ENCODE data around the gene ADARB2. TPM values are rescaled to one million over a fixed set of nuclear protein-coding genes. Genes with fewer than 3 reads are reported as not detected.
"Not testable (repeated sequence)": the region's sequence is repeated elsewhere in the genome, so short reads cannot be mapped to it uniquely, and the experiment has no call there.

ADARB2 gene
- total RNA-seq, 1 donor from 2014 or later: not detected

DNA sequence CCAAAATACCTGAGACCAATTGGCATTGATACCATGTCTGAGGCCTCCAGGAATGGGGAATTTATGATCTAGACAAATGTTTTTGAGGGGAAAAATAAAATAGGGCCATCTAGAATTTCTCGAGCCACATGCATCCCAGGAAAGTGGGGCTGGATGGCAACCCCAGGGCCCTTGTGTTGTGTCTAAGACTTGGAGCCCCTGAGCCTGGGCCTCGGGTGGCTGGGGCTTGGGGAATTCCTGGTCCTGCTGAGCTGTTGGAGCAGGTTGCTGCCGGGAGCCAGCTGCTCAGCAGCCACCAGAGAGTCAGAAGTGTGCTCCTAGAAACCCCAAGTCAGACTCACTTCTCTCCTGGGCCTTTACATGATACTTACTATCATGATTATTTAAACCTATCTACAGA lies 508.2 kb downstream of the ADARB2 start:
- intact Hi-C loops (cut with DNase I): no loop called here
- Histone ChIP-seq H3K27me3 (no peaks in the 10 kb centered on the region), H3K36me3 (no peaks in the 10 kb centered on the region), H3K4me1 (no peaks in the 10 kb centered on the region), H3K9me3 (no peaks in the 10 kb centered on the region), H3K27ac (no peak overlapping the region), H3K4me3 (no peak overlapping the region)
- no peak for DNase-seq (ENCODE audit: low spot score in 2 of 2)
- TF ChIP-seq, protein P1, sequence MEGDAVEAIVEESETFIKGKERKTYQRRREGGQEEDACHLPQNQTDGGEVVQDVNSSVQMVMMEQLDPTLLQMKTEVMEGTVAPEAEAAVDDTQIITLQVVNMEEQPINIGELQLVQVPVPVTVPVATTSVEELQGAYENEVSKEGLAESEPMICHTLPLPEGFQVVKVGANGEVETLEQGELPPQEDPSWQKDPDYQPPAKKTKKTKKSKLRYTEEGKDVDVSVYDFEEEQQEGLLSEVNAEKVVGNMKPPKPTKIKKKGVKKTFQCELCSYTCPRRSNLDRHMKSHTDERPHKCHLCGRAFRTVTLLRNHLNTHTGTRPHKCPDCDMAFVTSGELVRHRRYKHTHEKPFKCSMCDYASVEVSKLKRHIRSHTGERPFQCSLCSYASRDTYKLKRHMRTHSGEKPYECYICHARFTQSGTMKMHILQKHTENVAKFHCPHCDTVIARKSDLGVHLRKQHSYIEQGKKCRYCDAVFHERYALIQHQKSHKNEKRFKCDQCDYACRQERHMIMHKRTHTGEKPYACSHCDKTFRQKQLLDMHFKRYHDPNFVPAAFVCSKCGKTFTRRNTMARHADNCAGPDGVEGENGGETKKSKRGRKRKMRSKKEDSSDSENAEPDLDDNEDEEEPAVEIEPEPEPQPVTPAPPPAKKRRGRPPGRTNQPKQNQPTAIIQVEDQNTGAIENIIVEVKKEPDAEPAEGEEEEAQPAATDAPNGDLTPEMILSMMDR (IDR thresholded peaks at IDR 0.05): no peak

DNA sequence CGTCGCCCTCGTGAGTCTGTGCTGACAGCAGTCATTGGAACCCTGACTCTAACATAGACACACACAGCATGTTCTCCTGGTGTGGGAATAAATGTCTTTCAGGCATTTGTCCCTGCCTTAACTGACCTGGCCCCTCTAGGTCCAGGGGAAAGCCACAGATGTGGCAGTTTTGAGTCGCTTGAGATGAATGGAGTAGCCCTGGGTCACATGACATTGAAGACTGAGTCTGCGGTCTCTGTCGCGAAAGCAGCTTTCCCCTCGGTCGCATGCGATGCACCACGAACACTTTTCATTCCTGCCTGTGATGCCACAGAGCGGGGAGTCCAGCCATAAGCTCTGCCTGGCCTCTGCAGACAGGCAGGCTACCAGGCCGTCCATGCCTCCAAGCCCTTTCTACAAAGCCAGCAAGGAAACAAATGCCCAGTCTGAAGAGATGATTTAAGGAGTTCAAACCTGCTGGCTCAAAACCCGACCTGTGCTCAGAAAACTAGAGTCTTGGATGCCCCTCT lies 508.8 kb downstream of the ADARB2 start:
- TF ChIP-seq, protein P1 (IDR thresholded peaks at IDR 0.05): no peak
- no peak for DNase-seq (ENCODE audit: low spot score in 2 of 2)
- Histone ChIP-seq H3K4me1 (no peaks in the 10 kb centered on the region), H3K4me3 (no peak overlapping the region), H3K36me3 (no peaks in the 10 kb centered on the region), H3K27me3 (no peaks in the 10 kb centered on the region), H3K27ac (no peak overlapping the region), H3K9me3 (no peaks in the 10 kb centered on the region)
- intact Hi-C loops (cut with DNase I): no loop called here

DNA sequence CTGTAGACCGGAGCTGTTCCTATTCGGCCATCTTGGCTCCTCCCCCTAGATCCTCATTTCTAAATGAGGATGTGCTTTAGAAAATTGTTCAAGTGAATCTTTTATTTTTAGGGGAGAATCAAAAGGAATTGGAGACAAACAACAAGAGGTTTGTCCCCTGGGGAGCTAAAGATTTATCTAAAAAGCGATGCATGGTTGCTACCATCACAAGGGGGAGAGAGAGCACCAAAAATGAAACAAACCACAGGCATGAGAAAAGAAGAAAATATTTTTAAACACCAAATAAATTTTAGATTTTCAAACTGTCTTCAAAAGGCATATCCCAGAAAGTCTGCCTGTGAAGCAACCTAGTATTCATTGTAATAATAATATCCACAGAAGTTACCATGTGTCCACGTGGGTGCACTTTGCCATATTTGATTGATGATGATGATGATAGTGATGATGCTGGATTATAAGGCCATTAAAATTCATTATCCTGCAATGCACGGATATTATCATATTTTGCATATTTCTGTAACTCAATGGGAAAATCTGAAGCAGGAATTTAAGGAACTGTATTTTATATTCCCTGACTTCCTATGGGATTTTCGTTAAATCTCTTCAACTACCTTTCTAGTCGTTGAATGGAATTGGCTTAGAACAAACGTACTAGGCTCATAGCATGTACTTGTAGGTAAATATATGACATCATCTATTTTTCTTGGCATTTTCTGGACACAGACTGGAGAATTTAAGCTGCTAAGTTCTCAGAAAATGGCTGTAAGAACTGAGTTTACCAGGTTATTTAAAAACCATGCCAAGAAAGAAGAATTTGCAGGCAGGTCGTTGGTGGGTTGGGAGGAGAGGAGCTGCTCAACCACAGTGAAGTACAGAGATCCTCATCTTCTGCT lies 509.6 kb downstream of the ADARB2 start:
- H3K9me3 ChIP-seq: no peaks in the 10 kb centered on the region
- TF ChIP-seq, protein P1 (IDR thresholded peaks at IDR 0.05): no peak
- intact Hi-C loops (cut with DNase I): no loop called here
- H3K27ac ChIP-seq: no peak overlapping the region
- H3K27me3 ChIP-seq: no peaks in the 10 kb centered on the region
- H3K4me3 ChIP-seq: no peak overlapping the region
- H3K36me3 ChIP-seq: no peaks in the 10 kb centered on the region
- DNase-seq (ENCODE audit: low spot score in 2 of 2): no peak
- H3K4me1 ChIP-seq: no peaks in the 10 kb centered on the region

DNA sequence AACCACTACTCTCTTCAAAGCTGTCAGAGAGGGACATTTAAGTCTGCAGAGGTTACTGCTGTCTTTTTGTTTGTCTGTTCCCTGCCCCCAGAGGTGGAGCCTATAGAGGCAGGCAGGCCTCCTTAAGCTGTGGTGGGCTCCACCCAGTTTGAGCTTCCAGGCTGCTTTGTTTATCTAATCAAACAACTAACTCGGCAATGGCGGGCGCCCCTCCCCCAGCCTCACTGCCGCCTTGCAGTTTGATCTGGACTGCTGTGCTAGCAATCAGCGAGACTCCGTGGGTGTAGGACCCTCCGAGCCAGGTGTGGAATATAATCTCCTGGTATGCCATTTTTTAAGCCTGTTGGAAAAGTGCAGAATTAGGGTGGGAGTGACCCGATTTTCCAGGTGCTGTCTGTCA lies 510.4 kb downstream of the ADARB2 start:
- not testable (repeated sequence) for DNase-seq (ENCODE audit: low spot score in 2 of 2); H3K4me3 ChIP-seq

DNA sequence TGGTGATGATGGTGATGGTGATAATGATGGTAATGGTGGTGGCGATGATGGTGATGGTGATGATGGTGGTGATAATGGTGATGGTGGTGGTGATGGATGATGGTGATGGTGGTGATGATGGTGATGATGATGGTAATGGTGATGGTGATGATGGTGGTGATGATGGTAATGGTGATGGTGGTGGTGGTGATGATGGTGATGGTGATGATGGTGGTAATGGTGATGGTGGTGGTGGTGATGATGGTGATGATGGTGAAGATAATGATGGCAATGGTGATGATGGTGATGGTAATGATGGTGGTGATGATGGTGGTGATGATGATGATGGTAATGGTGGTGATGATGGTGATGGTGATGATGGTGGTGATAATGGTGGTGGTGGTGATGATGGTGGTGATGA lies 517.5 kb downstream of the ADARB2 start:
- DNase-seq (ENCODE audit: low spot score in 2 of 2); H3K4me3 ChIP-seq; H3K27me3 ChIP-seq; intact Hi-C loops (cut with DNase I); H3K36me3 ChIP-seq; H3K27ac ChIP-seq; H3K9me3 ChIP-seq; H3K4me1 ChIP-seq: not testable (repeated sequence)

More for the DNA sequence above, 510.4 kb downstream of the ADARB2 start:
- H3K36me3 ChIP-seq; intact Hi-C loops (cut with DNase I); H3K27me3 ChIP-seq; H3K4me1 ChIP-seq; H3K27ac ChIP-seq; H3K9me3 ChIP-seq: not testable (repeated sequence)

GRCh38 chr10:1217661-1218060 lies 519.7 kb downstream of the ADARB2 start:
- TF ChIP-seq, protein P1 (IDR thresholded peaks at IDR 0.05): no peak
- Histone ChIP-seq H3K27ac (no peak overlapping the region), H3K9me3 (no peaks in the 10 kb centered on the region), H3K4me3 (no peak overlapping the region), H3K36me3 (no peaks in the 10 kb centered on the region), H3K27me3 (no peaks in the 10 kb centered on the region), H3K4me1 (no peaks in the 10 kb centered on the region)
- DNase-seq (ENCODE audit: low spot score in 2 of 2): peak in 1 of 2 donors; percentile 42
- intact Hi-C loops (cut with DNase I): no loop called here

Measured in ascending aorta (tissue), 2 donors.